ENCODE data around the gene OBI1. TPM values are rescaled to one million over a fixed set of nuclear protein-coding genes. Genes with fewer than 3 reads are reported as not detected.

OBI1 gene
- total and polyA plus RNA-seq, 9 of the 15 experiments (the other 6 are each of a cell fraction or from before 2014, with no cell fraction given): 8.7 to 18.4 (median 14.2) TPM

DNA sequence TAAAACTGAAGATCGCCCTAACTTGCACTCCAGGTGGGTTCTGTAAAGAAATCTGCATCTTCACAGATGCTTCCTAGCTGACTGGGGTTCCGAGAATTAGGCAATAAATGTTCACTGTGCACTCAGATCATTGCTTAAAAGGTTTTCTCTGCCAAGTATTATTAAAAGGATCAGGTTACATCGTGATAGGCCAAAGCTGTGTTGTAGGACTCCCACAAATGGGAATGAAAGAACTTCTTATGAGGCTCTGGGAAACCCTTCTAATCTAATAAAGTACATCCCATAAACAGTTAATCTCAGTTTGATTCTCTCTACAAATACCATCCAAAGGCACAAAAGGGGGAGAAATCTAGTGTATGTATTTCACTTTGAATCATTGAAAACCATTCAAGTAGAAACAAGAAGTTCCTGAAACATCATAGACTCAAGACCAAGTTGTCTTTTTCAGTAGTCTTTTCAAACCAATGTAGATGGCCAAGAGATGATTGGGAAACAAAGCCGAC, 48.5 kb downstream of the OBI1 start:
- Histone ChIP-seq H3K9ac (ENCODE audit: insufficient read depth in 1 of 2, low read depth in 2 of 2, low read length in 2 of 2) (no peak overlapping the region), H3K4me1 (replicated peaks in 1 of 2; ENCODE audit: control insufficient read depth in 2 of 2, insufficient read depth in 2 of 2, low read length in 2 of 2) (peaks cover 0 to 2% of the 10 kb centered on the region in 2 experiments; a peak in 3 of 5 replicates), H3K9me3 (replicated peaks; ENCODE audit: control insufficient read depth, insufficient read depth, low read depth, low read length) (no peaks in the 10 kb centered on the region), H2AFZ (ENCODE audit: low read depth, low read length) (no peak overlapping the region), H3K27me3 (ENCODE audit: control insufficient read depth in 2 of 2, insufficient read depth in 2 of 2, low read length in 2 of 2) (no peaks in the 10 kb centered on the region), H3K36me3 (ENCODE audit: control insufficient read depth, insufficient read depth, low read length) (peaks cover 2% of the 10 kb centered on the region; the same call in 2 of the 3 replicates), H3K79me2 (ENCODE audit: control insufficient read depth, insufficient read depth, low read length) (no peaks in the 10 kb centered on the region), H3K4me3 (no peak overlapping the region), H3K9me1 (ENCODE audit: control insufficient read depth, insufficient read depth, low read length) (no peaks in the 10 kb centered on the region), H3K4me2 (ENCODE audit: insufficient read depth, low read length) (no peak overlapping the region), H4K20me1 (replicated peaks; ENCODE audit: control insufficient read depth, insufficient read depth, low read length) (no peaks in the 10 kb centered on the region), H3K27ac (ENCODE audit: extremely low read depth, low read depth, low read length) (no peak overlapping the region)
- DNase-seq (ENCODE audit: extremely low read depth in 1 of 4, low spot score in 3 of 4): no peak
- no peak for TF ChIP-seq SMARCC2 (IDR thresholded peaks at IDR 0.05; ENCODE audit: low read depth)
- TF ChIP-seq, protein P1, sequence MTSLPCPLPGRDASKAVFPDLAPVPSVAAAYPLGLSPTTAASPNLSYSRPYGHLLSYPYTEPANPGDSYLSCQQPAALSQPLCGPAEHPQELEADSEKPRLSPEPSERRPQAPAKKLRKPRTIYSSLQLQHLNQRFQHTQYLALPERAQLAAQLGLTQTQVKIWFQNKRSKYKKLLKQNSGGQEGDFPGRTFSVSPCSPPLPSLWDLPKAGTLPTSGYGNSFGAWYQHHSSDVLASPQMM (CRISPR knock-in tag; IDR thresholded peaks at IDR 0.05): no peak
- TF ChIP-seq POU5F1 (IDR thresholded peaks at IDR 0.05; ENCODE audit: borderline replicate concordance, low read depth, low read length, partially characterized antibody): no peak
- ChIA-PET CTCF (ENCODE audit: low intra/inter-chr PET ratio) (no interaction called here), POLR2A (interaction anchor here (1.1 to 1.4 kb wide), 2 partner anchors 10 to 12 kb away, joined by 3 read pairs; no protein-coding TSS in a partner anchor)
- intact Hi-C loops (cut with micrococcal nuclease): no loop called here
- BruUV-seq (replicated peaks): no TSS peak
- no peak for FAIRE-seq
- no peak for ATAC-seq
- in situ Hi-C loops (cut with MboI): no loop called here
- 8% methylated on average over 4 of the region's 4 CpGs for WGBS (ENCODE audit: insufficient coverage, low coverage, missing lambda C conversion rate)

DNA sequence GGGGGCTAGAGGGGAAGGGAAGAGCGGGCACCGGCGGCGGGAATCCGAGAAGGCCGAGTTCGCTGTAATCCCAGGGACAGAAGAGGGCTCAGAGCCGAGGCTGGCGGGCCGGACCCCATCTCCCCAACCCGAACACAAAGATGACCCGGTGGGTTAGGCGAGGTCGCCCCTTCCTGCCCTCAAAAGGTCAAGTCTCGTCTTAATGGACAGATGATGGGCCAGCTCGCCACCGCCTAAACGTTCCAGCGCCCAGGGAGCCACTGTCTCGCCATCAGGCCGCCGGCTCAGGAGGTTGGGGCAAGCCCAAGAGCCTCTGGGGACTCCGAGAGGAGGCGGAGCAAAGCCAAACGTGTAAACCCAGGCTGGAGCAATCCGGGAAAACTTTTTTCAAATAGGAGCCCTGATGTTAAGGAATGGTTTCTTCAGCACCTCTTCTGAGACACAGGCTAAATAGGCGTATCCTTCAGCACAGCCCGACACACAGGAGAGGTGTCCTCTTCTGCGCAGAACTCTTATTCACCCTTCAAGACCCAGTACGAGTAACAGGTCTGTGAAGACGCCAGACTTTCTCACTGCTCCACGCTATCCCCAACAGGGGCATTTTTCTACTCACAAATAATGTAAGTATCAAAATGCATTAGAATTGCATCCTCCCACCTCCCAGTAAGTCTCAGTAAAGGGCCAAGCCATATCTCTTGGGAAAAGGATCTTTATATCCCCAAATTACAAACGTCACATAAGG, 49.3 kb downstream of the OBI1 start:
- Histone ChIP-seq H3K4me2 (ENCODE audit: insufficient read depth, low read length) (no peak overlapping the region), H3K36me3 (ENCODE audit: control insufficient read depth, insufficient read depth, low read length) (no peaks in the 10 kb centered on the region), H3K9ac (ENCODE audit: insufficient read depth in 1 of 2, low read depth in 2 of 2, low read length in 2 of 2) (no peak overlapping the region), H2AFZ (ENCODE audit: low read depth, low read length) (no peak overlapping the region), H3K4me1 (replicated peaks in 1 of 2; ENCODE audit: control insufficient read depth in 2 of 2, insufficient read depth in 2 of 2, low read length in 2 of 2) (peaks cover 2 to 7% of the 10 kb centered on the region in 2 experiments; a peak in 3 of 5 replicates), H3K9me3 (replicated peaks; ENCODE audit: control insufficient read depth, insufficient read depth, low read depth, low read length) (no peaks in the 10 kb centered on the region), H3K79me2 (ENCODE audit: control insufficient read depth, insufficient read depth, low read length) (no peaks in the 10 kb centered on the region), H4K20me1 (replicated peaks; ENCODE audit: control insufficient read depth, insufficient read depth, low read length) (no peaks in the 10 kb centered on the region), H3K27ac (ENCODE audit: extremely low read depth, low read depth, low read length) (no peak overlapping the region), H3K4me3 (no peak overlapping the region), H3K9me1 (ENCODE audit: control insufficient read depth, insufficient read depth, low read length) (no peaks in the 10 kb centered on the region), H3K27me3 (ENCODE audit: control insufficient read depth in 2 of 2, insufficient read depth in 2 of 2, low read length in 2 of 2) (no peaks in the 10 kb centered on the region)
- TF ChIP-seq SMAD2 (IDR thresholded peaks at IDR 0.05; ENCODE audit: low read depth, low read length) (no peak), ZBTB1 (CRISPR knock-in tag; IDR thresholded peaks at IDR 0.05; ENCODE audit: borderline replicate concordance, low read depth) (no peak), ZBTB17 (CRISPR knock-in tag; IDR thresholded peaks at IDR 0.05) (no peak), HDAC2 (IDR thresholded peaks at IDR 0.05) (no peak), STAT5A (IDR thresholded peaks at IDR 0.05; ENCODE audit: borderline replicate concordance, low read length) (no peak), KDM4B (IDR thresholded peaks at IDR 0.05; ENCODE audit: borderline replicate concordance in 2 of 2, low read depth in 1 of 2) (no peak), DIDO1 (tag; IDR thresholded peaks at IDR 0.05; ENCODE audit: low read depth) (no peak), SRSF9 (IDR thresholded peaks at IDR 0.05; ENCODE audit: borderline replicate concordance, low read depth, low read length) (no peak)
- TF ChIP-seq, protein P2, sequence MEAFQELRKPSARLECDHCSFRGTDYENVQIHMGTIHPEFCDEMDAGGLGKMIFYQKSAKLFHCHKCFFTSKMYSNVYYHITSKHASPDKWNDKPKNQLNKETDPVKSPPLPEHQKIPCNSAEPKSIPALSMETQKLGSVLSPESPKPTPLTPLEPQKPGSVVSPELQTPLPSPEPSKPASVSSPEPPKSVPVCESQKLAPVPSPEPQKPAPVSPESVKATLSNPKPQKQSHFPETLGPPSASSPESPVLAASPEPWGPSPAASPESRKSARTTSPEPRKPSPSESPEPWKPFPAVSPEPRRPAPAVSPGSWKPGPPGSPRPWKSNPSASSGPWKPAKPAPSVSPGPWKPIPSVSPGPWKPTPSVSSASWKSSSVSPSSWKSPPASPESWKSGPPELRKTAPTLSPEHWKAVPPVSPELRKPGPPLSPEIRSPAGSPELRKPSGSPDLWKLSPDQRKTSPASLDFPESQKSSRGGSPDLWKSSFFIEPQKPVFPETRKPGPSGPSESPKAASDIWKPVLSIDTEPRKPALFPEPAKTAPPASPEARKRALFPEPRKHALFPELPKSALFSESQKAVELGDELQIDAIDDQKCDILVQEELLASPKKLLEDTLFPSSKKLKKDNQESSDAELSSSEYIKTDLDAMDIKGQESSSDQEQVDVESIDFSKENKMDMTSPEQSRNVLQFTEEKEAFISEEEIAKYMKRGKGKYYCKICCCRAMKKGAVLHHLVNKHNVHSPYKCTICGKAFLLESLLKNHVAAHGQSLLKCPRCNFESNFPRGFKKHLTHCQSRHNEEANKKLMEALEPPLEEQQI (IDR thresholded peaks at IDR 0.05): no peak
- FAIRE-seq (no peak), ATAC-seq (no peak), DNase-seq (ENCODE audit: extremely low read depth in 1 of 4, low spot score in 3 of 4) (no peak)
- ChIA-PET CTCF (ENCODE audit: low intra/inter-chr PET ratio) (no interaction called here), POLR2A (interaction anchor here (1.4 kb wide), 1 partner anchor 13 kb away, joined by 3 read pairs; no protein-coding TSS in a partner anchor)
- intact Hi-C loops (cut with micrococcal nuclease) (no loop called here), in situ Hi-C loops (cut with MboI) (no loop called here)
- BruUV-seq (replicated peaks): no TSS peak
- 52% methylated on average over 8 of the region's 33 CpGs for WGBS (ENCODE audit: insufficient coverage, low coverage, missing lambda C conversion rate)

Measured in K562 (cell line).